Measurements from ENCODE around the gene RPL32.
"Not testable (repeated sequence)": the region's sequence is repeated elsewhere in the genome, so short reads cannot be mapped to it uniquely, and the experiment has no call there.

The RPL32 gene

DNA sequence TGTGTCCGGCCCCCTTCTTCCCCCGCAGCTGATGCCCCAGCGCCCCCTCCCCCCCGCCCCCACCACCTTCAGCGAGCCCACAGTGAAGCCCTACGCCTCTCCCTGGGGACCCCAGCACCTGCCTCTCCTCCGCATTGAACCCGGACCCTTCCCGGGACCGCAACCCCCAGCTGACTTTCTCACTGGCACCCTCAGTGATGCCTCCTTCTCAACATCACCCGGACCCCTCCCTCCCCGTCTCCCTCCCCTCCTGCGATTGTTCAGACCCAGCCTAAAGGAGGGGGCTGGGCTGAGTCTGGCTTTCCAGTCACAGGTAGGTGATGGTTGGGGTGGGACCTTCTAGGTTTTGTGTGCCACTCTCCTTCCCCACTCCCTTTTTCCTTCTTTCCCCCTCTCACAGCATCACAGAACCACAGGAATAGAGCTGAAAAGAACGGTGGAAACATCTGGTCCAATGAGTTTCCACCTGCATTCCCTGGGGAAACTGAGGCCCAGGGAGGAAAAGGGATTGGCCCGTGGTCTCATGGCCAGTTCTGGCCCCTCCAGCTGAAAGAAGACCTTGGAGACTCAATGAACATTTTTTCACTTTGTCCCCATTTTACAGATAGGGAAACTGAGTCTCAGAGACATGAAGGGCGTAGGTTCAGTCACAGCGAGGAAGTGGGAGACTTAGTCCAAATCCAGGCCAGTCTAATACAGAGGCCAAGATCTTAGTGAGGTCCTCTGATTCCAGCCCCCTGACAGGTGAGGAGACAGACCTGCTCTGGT is 44.1 kb downstream of the RPL32 start:
- H3K4me3 ChIP-seq (ENCODE audit: low read depth, low read length), result no peak overlapping the region
- no peak for DNase-seq (ENCODE audit: low read depth)

GRCh38 chr3:12796171-12797123 is 44.9 kb downstream of the RPL32 start, which contains the start of gene CAND2:
Gene CAND2, plus strand, starts transcription at chr3:12796680. Its CDS starts 41 bp downstream, at chr3:12796721.
- DNase-seq (ENCODE audit: low read depth), result no peak
- TF ChIP-seq, protein P1, sequence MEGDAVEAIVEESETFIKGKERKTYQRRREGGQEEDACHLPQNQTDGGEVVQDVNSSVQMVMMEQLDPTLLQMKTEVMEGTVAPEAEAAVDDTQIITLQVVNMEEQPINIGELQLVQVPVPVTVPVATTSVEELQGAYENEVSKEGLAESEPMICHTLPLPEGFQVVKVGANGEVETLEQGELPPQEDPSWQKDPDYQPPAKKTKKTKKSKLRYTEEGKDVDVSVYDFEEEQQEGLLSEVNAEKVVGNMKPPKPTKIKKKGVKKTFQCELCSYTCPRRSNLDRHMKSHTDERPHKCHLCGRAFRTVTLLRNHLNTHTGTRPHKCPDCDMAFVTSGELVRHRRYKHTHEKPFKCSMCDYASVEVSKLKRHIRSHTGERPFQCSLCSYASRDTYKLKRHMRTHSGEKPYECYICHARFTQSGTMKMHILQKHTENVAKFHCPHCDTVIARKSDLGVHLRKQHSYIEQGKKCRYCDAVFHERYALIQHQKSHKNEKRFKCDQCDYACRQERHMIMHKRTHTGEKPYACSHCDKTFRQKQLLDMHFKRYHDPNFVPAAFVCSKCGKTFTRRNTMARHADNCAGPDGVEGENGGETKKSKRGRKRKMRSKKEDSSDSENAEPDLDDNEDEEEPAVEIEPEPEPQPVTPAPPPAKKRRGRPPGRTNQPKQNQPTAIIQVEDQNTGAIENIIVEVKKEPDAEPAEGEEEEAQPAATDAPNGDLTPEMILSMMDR (IDR thresholded peaks at IDR 0.05; ENCODE audit: low read depth, low read length, missing control alignments), result no peak
- H3K4me3 ChIP-seq (ENCODE audit: low read depth, low read length), result peak within 1 kb of the TSS; percentile 33

More for the DNA sequence above, 44.1 kb downstream of the RPL32 start:
- TF ChIP-seq, protein P1 (IDR thresholded peaks at IDR 0.05; ENCODE audit: low read depth, low read length, missing control alignments), result no peak

DNA sequence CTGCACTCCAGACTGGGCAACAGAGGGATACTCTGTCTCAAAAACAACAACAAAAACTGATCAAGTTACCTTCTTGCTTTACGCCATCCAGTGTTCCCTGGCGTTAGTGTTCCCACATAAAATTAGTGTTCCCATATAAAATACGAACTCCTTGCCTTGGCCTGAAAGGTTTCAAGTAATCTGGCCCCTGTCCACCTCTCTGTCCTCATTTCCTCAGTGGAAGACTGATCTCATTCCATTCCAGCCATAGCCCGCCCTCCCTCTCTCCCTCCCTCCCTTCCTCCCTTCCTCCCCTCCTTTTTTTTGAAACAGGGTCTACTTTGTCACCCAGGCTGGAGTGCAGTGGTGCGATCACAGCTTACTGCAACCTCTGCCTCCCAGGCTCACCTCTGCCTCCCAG is 47.7 kb downstream of the RPL32 start:
- no peak for DNase-seq (ENCODE audit: low read depth)
- no peak overlapping the region for H3K4me3 ChIP-seq (ENCODE audit: low read depth, low read length)
- TF ChIP-seq, protein P1 (IDR thresholded peaks at IDR 0.05; ENCODE audit: low read depth, low read length, missing control alignments), result no peak

DNA sequence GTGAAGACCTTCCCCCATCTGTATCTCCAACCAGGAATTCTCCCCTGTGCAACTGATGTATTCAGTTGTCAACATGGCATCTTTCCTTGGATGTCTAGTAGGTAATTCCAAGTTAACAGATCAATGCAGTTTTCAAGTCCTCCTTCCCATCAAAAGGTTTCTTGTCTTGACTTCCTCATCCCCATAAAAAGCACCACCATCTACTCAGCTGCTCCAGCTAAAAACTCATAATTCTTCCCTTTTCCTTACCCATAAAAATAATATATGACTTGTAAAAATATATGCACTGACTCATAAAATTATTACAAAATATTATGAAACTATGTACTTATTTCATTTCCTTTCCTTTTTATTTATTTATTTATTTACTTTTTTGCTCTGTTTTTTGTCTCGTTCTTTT is 49.9 kb downstream of the RPL32 start:
- no peak for DNase-seq (ENCODE audit: low read depth)
- no peak overlapping the region for H3K4me3 ChIP-seq (ENCODE audit: low read depth, low read length)
- TF ChIP-seq, protein P1 (IDR thresholded peaks at IDR 0.05; ENCODE audit: low read depth, low read length, missing control alignments), result no peak

DNA sequence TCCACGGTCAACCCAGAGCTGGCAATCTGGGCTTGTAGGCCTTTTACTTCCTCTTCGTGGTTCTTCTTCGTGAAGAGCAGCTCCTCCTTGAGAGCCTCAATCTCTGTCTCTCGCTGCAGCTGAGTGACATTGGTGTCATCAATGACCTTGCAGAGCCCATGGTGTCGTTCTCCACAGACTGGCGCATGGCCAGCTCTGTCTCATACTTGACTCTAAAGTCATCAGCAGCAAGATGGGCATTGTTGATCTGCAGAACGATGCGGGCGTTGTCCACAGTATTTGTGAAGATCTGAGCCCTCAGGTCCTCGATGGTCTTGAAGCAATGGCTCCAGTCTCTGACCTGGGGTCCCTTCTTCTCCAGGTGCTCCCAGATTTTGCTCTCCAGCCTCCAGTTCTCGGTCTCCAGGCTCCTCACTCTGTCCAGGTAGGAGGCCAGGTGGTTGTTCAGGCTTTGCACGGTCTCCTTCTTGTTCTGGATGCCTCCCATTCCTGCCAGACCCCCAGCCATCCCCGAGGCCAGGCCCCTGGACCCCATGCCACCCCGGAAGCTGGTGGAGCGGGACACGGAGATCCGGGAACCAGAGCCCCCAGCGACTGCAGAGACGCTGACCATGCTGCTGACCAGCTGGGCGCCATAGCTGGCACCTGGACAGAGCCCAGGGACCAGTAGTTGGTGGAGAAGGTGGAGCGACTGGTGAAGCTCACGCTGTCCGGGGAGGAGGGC is 53.2 kb downstream of the RPL32 start:
- not testable (repeated sequence) for DNase-seq (ENCODE audit: low read depth); H3K4me3 ChIP-seq (ENCODE audit: low read depth, low read length)

GRCh38 chr3:12787346-12787745 is 54.0 kb downstream of the RPL32 start:
- DNase-seq (ENCODE audit: low read depth); H3K4me3 ChIP-seq (ENCODE audit: low read depth, low read length): not testable (repeated sequence)
- TF ChIP-seq, protein P1 (IDR thresholded peaks at IDR 0.05; ENCODE audit: low read depth, low read length, missing control alignments), result peak; percentile 69

- DNase-seq (ENCODE audit: low read depth), result no peak
- TF ChIP-seq, protein P1 (IDR thresholded peaks at IDR 0.05; ENCODE audit: low read depth, low read length, missing control alignments), result no peak
- H3K4me3 ChIP-seq (ENCODE audit: low read depth, low read length), result no peak overlapping the region
These were observed 56.3 kb downstream of the RPL32 start for GRCh38 chr3:12785096-12785495.
